NK-92 (cell line): Measurements from ENCODE around the gene SH3BP1.

Experiments used
- DNase-seq: peaks from one replicate; lab custom pipeline; 2025; ENCODE audit not compliant: unreplicated experiment; lab: John Stamatoyannopoulos, UW

The SH3BP1 gene

DNA sequence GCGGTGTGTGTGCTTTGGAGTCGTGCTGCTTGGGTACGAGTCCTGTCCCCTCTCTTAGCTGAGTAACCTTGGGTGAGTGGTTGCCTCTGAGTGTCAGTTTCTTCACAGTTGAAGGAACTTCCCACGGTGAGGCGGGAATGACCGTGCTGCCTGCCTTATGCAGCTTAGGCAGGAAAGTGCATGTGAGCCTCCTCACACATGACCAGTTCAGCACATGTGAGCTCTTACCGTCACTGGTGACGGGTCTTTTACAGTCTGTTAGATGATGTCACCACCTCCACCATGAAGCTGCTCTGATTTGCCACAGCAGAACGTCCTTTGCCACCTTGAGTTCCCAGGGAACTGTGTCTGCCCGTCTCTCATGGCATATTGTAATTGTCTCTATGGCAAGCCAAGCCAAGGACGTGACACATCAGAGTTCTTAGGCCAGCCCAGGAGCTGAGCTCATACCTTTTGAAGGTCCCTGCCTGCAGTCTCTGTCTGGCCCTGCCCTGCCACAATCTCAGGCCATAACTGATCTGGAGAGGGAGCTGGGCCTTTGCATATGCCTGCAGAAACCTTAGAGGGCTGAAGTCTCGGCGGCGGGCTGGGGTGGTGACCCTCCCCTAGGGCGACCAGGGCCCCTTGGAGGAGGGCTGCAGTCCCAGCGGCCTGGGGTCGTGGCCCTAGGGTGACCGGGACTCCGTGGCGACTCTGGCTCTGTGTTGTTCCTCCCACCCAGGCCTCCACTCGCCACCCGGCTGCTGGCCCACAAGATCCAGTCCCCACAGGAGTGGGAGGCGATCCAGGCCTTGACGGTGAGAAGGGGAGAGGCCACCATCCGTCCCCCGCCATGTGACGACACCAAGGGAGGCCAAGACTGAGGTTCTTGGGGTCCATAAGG is 23.0 kb upstream of the SH3BP1 start:
- DNase-seq = no peak

- no peak for DNase-seq
Observed at GRCh38 chr22:37617431-37617830, 22.0 kb upstream of the SH3BP1 start.

GRCh38 chr22:37618072-37618656 is 21.3 kb upstream of the SH3BP1 start:
- DNase-seq = no peak

GRCh38 chr22:37618674-37619073 is 20.8 kb upstream of the SH3BP1 start:
- no peak for DNase-seq

- no peak for DNase-seq
Observed at GRCh38 chr22:37619991-37620390, 19.5 kb upstream of the SH3BP1 start.

DNA sequence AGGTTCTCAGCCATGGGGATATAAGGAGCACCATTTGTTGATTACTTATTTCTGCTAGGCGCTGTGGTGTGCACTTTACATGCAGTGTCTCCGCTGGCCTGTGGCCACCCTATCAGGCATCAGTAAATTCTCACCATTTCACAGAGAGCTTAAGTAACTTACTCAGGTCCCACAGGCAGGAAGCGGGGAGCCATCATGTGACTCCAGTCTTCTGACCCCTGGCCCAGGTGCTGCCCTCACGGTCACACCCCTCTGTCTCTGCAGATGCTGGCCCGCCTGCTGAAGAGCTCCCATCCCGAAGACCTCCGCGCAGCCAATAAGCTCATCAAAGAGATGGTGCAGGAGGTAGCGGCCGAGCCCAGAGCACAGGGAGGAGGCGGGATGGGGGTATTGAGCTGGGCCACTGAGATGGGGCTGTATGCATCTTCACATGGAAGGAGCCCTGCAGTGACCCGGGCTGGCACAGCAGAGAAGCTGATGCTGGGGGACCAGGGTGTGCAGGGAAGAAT is 18.1 kb upstream of the SH3BP1 start:
- no peak for DNase-seq

DNA sequence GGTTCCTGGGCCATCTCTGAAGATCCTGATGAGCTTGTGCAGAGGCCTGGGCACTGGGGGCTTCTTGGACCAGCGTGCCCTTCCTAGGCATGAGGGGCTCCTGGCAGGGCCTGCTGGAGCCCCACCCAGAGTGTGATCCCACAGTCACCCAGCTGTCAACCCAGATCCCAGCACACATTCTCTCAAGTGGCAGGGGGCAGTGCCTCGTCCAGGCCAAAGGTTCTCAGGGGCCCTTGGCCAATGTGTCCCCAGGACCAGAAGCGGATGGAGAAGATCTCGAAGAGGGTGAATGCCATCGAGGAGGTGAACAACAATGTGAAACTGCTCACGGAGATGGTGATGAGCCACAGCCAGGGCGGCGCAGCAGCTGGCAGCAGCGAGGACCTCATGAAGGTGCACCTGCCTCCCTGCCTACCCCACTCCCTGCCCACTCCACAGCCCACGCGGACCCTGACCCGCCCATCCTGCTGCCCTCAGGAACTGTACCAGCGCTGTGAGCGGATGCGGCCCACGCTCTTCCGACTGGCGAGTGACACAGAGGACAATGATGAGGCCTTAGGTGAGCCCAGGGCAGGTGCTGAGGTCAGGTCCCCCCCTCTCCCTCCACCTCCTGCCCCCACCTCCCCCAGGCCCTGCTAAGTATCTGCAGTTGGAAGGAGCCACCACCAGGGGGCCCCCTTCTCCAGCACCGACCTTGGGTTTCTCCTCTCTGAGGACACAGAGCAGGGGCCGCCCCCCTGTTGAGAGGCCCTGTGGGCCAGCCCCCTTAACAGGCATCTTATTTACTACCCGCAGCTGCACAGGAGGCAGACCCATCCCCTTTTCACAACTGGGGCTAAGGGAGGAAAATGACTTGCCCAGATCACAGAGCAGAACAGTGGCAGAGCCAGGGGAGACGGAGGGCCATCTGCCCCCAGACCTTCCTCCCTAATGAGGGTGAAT is 16.1 kb upstream of the SH3BP1 start:
- no peak for DNase-seq

DNA sequence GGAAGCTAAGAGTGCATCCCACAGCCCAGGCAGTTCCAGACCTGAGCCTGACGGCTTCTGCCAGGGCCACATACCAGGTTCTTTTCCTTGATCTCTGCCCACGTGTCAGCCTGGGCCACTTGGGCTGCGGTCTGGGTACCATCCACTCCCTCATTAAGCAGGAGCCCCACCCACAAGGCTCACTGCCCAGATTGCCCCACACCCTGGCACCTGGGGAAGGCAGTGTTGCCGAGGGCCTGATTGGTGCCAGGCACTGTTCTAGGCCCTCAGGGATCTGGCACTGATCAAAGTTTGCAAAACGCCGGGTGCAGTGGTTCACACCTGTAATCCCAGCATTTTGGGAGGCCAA is 15.5 kb upstream of the SH3BP1 start:
- DNase-seq = no peak

DNA sequence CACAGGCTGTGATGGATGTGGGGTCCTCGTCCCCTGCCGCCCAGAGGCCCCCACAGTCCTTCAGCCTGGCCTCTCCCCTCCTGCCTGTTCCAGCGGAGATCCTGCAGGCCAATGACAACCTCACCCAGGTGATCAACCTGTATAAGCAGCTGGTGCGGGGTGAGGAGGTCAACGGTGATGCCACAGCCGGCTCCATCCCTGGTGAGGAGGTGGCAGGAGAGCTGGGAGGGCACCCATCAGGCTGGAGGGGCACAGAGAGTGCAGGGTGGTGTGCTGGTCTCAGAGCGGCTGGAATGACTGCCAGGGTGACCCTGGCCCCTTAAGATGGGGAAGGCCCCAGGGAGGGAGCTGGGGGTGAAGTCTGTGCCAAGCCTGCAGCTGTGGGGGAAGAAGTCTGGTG is 14.6 kb upstream of the SH3BP1 start:
- DNase-seq = no peak

GRCh38 chr22:37625737-37626136 is 13.7 kb upstream of the SH3BP1 start:
- no peak for DNase-seq

GRCh38 chr22:37626144-37626543 is 13.3 kb upstream of the SH3BP1 start:
- DNase-seq = no peak

DNA sequence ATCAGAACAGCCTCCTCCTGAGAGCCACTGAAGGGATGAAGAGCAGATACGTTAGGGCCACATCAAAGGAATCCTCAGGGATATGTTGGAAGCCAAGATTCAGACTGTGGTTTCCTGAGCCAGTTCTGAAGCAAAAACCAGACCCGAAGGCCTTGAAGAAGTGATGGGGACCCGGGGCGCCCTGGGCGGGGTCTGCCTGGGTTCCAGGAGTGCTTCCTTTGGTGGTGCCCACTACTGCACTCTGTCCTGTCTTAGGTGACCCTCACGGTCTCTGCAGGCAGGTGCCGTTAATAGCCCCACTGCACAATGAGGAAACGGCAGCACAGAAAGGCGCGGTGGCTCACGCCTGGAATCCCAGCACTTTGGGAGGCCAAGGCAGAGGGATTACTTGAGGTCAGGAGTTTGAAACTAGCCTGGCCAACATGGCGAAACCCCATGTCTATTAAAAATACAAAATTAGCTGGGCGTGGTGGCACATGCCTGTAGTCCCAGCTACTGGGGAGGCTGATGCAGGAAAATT is 12.9 kb upstream of the SH3BP1 start:
- DNase-seq = no peak

DNA sequence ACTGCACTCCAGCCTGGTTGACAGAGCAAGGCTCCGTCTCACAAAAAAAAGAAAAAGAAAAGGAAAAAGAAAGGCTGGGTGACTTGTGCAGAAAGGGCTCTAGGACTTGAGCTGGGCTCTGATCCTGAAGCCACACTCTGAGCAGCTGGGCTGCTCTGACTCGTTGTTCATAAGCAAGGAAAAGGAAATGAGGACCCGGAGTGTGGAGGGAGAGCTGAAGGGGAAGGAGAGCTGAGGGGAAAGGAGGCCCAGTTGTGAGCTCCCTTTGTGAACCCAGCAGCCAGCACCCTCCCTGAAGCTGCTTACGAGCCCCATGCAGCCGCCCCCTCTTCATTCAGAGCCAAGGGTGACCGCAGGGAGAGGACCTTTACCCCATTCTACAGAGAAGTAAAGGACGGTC is 12.3 kb upstream of the SH3BP1 start:
- DNase-seq = no peak

- no peak for DNase-seq
Observed at GRCh38 chr22:37627545-37627944, 11.9 kb upstream of the SH3BP1 start.

GRCh38 chr22:37628830-37629229 is 10.6 kb upstream of the SH3BP1 start:
- no peak for DNase-seq

- no peak for DNase-seq
Observed at GRCh38 chr22:37629928-37630327, 9.5 kb upstream of the SH3BP1 start.

DNA sequence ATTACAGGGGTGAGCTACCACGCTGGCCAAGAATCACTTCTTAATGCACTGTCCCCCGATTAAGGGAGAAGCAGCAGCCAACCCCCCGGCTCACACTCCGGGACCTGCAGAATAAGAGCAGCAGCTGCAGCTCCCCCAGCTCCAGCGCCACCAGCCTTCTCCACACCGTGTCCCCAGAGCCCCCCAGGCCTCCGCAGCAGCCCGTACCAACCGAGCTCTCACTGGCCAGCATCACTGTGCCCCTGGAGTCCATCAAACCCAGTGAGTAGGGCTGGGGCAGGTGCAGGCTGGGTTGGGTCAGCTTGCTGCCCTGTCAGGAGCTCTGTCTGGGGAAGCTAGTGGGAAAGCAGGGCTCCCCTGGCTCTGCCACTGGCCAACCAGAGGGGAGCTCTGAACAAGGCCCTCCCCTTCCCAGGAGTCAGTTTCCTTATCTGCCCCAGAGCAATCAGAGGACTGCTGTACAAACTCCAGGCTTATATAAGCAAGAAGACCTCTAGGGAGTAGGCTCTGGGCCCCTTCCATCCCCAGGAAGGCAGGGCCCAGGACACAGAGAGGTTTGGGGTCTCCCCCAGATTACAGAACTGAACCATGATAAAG is 8.5 kb upstream of the SH3BP1 start:
- DNase-seq = no peak

GRCh38 chr22:37631448-37632173 is 7.9 kb upstream of the SH3BP1 start:
- DNase-seq = no peak

- no peak for DNase-seq
Observed at GRCh38 chr22:37632174-37633088, 7.0 kb upstream of the SH3BP1 start.
